ENCODE measurements around the gene GM2A. TPM values are rescaled to one million over a fixed set of nuclear protein-coding genes. Genes with fewer than 3 reads are reported as not detected.
"Not testable (repeated sequence)": the region's sequence is repeated elsewhere in the genome, so short reads cannot be mapped to it uniquely, and the experiment has no call there.

Gene GM2A
- total RNA-seq, 1 donor from 2014 or later, result 20.4 TPM

- Mint-ChIP-seq H3K27ac (no peak overlapping the region), H3K9me3 (no peaks in the 10 kb centered on the region), H3K36me3 (ENCODE audit: low read depth) (peaks cover 9% of the 10 kb centered on the region), H3K4me3 (ENCODE audit: low read depth) (no peak overlapping the region), H3K27me3 (ENCODE audit: low read depth) (no peaks in the 10 kb centered on the region), H3K4me1 (ENCODE audit: low read depth) (peaks cover 41% of the 10 kb centered on the region)
- intact Hi-C loops (cut with micrococcal nuclease), result no loop called here
- no peak for DNase-seq (ENCODE audit: low spot score)
Measured at GRCh38 chr5:151249281-151249680, 3.7 kb upstream of the GM2A start.

- H3K4me1 Mint-ChIP-seq (ENCODE audit: low read depth), result peaks cover 41% of the 10 kb centered on the region
- peak overlapping the region; percentile 84 for H3K27ac Mint-ChIP-seq
- no peaks in the 10 kb centered on the region for H3K9me3 Mint-ChIP-seq
- no peaks in the 10 kb centered on the region for H3K27me3 Mint-ChIP-seq (ENCODE audit: low read depth)
- H3K36me3 Mint-ChIP-seq (ENCODE audit: low read depth), result peaks cover 9% of the 10 kb centered on the region
- intact Hi-C loops (cut with micrococcal nuclease), result no loop called here
- peak overlapping the region; percentile 74 for H3K4me3 Mint-ChIP-seq (ENCODE audit: low read depth)
- no peak for DNase-seq (ENCODE audit: low spot score)
Measured at GRCh38 chr5:151250346-151251000, 2.5 kb upstream of the GM2A start.

- no peaks in the 10 kb centered on the region for H3K9me3 Mint-ChIP-seq
Measured at GRCh38 chr5:151251001-151251551, 1.9 kb upstream of the GM2A start.

DNA sequence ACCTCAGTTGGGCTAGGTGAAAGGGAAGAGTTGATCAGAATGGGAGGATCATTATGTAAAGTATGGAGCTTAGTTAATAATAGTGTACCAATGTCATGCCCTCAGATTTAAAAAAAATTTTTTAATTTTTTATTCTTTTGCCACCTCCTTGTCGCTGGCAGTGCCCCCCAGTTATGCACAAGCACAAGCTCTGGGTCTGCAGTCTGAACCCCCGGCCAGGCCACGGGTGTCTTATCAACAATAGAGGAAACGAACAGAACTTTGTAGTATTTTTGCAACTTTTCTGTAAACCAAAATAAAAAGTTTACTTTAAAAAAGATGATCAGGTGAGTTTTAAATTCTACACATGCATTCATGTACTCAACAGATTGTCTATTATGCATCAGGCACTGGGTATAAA, 1.4 kb upstream of the GM2A start:
- H3K27me3 Mint-ChIP-seq (ENCODE audit: low read depth), result no peaks in the 10 kb centered on the region
- H3K27ac Mint-ChIP-seq, result peak overlapping the region; percentile 84
- peaks cover 12% of the 10 kb centered on the region for H3K36me3 Mint-ChIP-seq (ENCODE audit: low read depth)
- peaks cover 43% of the 10 kb centered on the region for H3K4me1 Mint-ChIP-seq (ENCODE audit: low read depth)
- peak overlapping the region; percentile 74 for H3K4me3 Mint-ChIP-seq (ENCODE audit: low read depth)
- intact Hi-C loops (cut with micrococcal nuclease), result loop anchor here (1.0 to 2.0 kb wide), 5 partner anchors 19 to 519 kb away; partner anchors contain the start of genes G3BP1 and TNIP1
- no peaks in the 10 kb centered on the region for H3K9me3 Mint-ChIP-seq
- no peak for DNase-seq (ENCODE audit: low spot score)

More at GRCh38 chr5:151251001-151251551, 1.9 kb upstream of the GM2A start:
- H3K4me3 Mint-ChIP-seq (ENCODE audit: low read depth), result peak overlapping the region; percentile 74
- peaks cover 43% of the 10 kb centered on the region for H3K4me1 Mint-ChIP-seq (ENCODE audit: low read depth)
- peak overlapping the region; percentile 84 for H3K27ac Mint-ChIP-seq
- intact Hi-C loops (cut with micrococcal nuclease), result loop anchor here (1.0 kb wide), 1 partner anchor 28 kb away; no protein-coding TSS in a partner anchor
- H3K36me3 Mint-ChIP-seq (ENCODE audit: low read depth), result peaks cover 12% of the 10 kb centered on the region
- peak; percentile 30 for DNase-seq (ENCODE audit: low spot score)
- H3K27me3 Mint-ChIP-seq (ENCODE audit: low read depth), result no peaks in the 10 kb centered on the region

DNA sequence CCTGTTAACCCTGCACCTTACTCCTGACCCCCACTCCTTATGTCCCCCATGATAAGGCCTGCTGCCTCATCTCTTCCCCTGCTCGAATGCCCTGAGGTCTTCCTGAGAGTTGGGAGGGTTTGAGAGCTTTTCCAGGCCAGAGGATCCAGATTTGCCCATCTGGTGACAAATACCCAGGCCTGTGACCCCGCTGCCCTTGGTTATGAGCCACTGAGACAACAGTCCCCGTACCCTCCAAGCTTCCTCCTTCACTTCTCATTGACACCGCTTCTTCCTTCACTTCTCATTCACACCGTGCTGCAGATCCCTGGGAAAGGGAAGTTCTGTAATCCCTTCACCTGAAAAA, 593 bp downstream of the GM2A start:
- H3K9me3 Mint-ChIP-seq, result no peaks in the 10 kb centered on the region
- H3K4me3 Mint-ChIP-seq (ENCODE audit: low read depth), result peak overlapping the region; percentile 85
- H3K27ac Mint-ChIP-seq, result peak overlapping the region; percentile 69
- no peaks in the 10 kb centered on the region for H3K27me3 Mint-ChIP-seq (ENCODE audit: low read depth)
- intact Hi-C loops (cut with micrococcal nuclease), result loop anchor here (1.0 to 2.0 kb wide), 6 partner anchors 11 to 517 kb away; partner anchors contain the start of genes G3BP1 and TNIP1
- peaks cover 12% of the 10 kb centered on the region for H3K36me3 Mint-ChIP-seq (ENCODE audit: low read depth)
- peaks cover 48% of the 10 kb centered on the region for H3K4me1 Mint-ChIP-seq (ENCODE audit: low read depth)
- no peak for DNase-seq (ENCODE audit: low spot score)

- no peak overlapping the region for H3K4me3 Mint-ChIP-seq (ENCODE audit: low read depth)
- no peaks in the 10 kb centered on the region for H3K27me3 Mint-ChIP-seq (ENCODE audit: low read depth)
- DNase-seq (ENCODE audit: low spot score), result no peak
- H3K27ac Mint-ChIP-seq, result no peak overlapping the region
- H3K4me1 Mint-ChIP-seq (ENCODE audit: low read depth), result peaks cover 51% of the 10 kb centered on the region
- H3K36me3 Mint-ChIP-seq (ENCODE audit: low read depth), result peaks cover 13% of the 10 kb centered on the region
- H3K9me3 Mint-ChIP-seq, result no peaks in the 10 kb centered on the region
- intact Hi-C loops (cut with micrococcal nuclease), result no loop called here
Measured at GRCh38 chr5:151254556-151254955, 1.6 kb downstream of the GM2A start.

DNA sequence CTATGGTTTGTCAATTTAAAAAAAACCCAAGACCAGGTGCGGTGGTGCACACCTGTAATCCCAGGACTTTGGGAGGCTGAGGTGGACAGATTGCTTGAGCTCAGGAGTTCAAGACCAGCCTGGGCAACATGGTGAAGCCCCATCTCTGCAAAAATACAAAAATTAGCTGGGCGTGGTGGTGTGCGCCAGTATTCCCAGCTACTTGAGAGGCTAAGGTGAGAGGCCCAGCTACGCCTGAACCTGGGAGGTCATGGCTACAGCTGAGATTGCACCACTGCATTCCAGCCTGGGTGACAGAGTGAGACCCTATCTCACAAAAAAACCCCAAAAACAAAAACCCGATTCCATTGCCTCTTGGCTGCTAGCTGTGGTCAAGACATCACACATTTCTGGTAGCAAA, 2.0 kb downstream of the GM2A start:
- H3K36me3 Mint-ChIP-seq (ENCODE audit: low read depth), result peaks cover 14% of the 10 kb centered on the region
- intact Hi-C loops (cut with micrococcal nuclease); H3K27me3 Mint-ChIP-seq (ENCODE audit: low read depth); DNase-seq (ENCODE audit: low spot score); H3K4me3 Mint-ChIP-seq (ENCODE audit: low read depth); H3K27ac Mint-ChIP-seq; H3K9me3 Mint-ChIP-seq: not testable (repeated sequence)
- H3K4me1 Mint-ChIP-seq (ENCODE audit: low read depth), result peaks cover 51% of the 10 kb centered on the region

- Mint-ChIP-seq H3K36me3 (ENCODE audit: low read depth) (peaks cover 8% of the 10 kb centered on the region), H3K27ac (no peak overlapping the region), H3K27me3 (ENCODE audit: low read depth) (no peaks in the 10 kb centered on the region), H3K4me3 (ENCODE audit: low read depth) (no peak overlapping the region), H3K4me1 (ENCODE audit: low read depth) (peaks cover 44% of the 10 kb centered on the region), H3K9me3 (no peaks in the 10 kb centered on the region)
- no peak for DNase-seq (ENCODE audit: low spot score)
- intact Hi-C loops (cut with micrococcal nuclease), result no loop called here
Measured at GRCh38 chr5:151255621-151256286, 2.8 kb downstream of the GM2A start.

- intact Hi-C loops (cut with micrococcal nuclease), result no loop called here
- H3K4me3 Mint-ChIP-seq (ENCODE audit: low read depth), result no peak overlapping the region
- no peaks in the 10 kb centered on the region for H3K9me3 Mint-ChIP-seq
- DNase-seq (ENCODE audit: low spot score), result no peak
- H3K27me3 Mint-ChIP-seq (ENCODE audit: low read depth), result no peaks in the 10 kb centered on the region
- H3K27ac Mint-ChIP-seq, result no peak overlapping the region
- H3K4me1 Mint-ChIP-seq (ENCODE audit: low read depth), result peaks cover 31% of the 10 kb centered on the region
- H3K36me3 Mint-ChIP-seq (ENCODE audit: low read depth), result peaks cover 14% of the 10 kb centered on the region
Measured at GRCh38 chr5:151257731-151258181, 4.8 kb downstream of the GM2A start.

- peaks cover 30% of the 10 kb centered on the region for H3K4me1 Mint-ChIP-seq (ENCODE audit: low read depth)
- H3K4me3 Mint-ChIP-seq (ENCODE audit: low read depth), result no peak overlapping the region
- H3K36me3 Mint-ChIP-seq (ENCODE audit: low read depth), result peaks cover 16% of the 10 kb centered on the region
- intact Hi-C loops (cut with micrococcal nuclease), result no loop called here
- DNase-seq (ENCODE audit: low spot score), result no peak
- H3K9me3 Mint-ChIP-seq, result no peaks in the 10 kb centered on the region
- H3K27me3 Mint-ChIP-seq (ENCODE audit: low read depth), result no peaks in the 10 kb centered on the region
- no peak overlapping the region for H3K27ac Mint-ChIP-seq
Measured at GRCh38 chr5:151258201-151258611, 5.2 kb downstream of the GM2A start.

- peak overlapping the region; percentile 28 for H3K27ac Mint-ChIP-seq
- H3K9me3 Mint-ChIP-seq, result no peaks in the 10 kb centered on the region
- intact Hi-C loops (cut with micrococcal nuclease), result no loop called here
- H3K4me1 Mint-ChIP-seq (ENCODE audit: low read depth), result peaks cover 30% of the 10 kb centered on the region
- H3K4me3 Mint-ChIP-seq (ENCODE audit: low read depth), result no peak overlapping the region
- DNase-seq (ENCODE audit: low spot score), result no peak
- H3K27me3 Mint-ChIP-seq (ENCODE audit: low read depth), result no peaks in the 10 kb centered on the region
- peaks cover 21% of the 10 kb centered on the region for H3K36me3 Mint-ChIP-seq (ENCODE audit: low read depth)
Measured at GRCh38 chr5:151258816-151259215, 5.8 kb downstream of the GM2A start.

DNA sequence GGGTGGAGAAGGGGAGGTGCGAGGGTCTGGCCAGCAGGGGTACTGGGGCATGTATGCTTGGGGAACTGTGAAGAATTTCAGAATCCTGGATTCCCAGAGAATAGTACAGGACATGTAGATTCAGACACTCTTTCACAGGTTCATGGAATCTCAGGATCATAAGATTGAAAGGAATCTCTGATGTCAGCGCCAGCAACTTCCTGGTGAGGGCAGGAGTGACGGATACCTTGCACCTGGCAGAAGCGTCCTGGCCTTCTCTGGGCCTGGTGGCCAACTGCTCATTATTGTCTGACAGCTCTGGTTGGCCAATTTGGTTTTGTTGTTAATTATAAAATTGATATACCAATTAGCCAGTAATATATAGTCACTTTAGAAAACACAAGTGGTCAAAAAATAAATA, 6.9 kb downstream of the GM2A start:
- Mint-ChIP-seq H3K36me3 (ENCODE audit: low read depth) (peaks cover 26% of the 10 kb centered on the region), H3K4me3 (ENCODE audit: low read depth) (no peak overlapping the region), H3K9me3 (no peaks in the 10 kb centered on the region), H3K27ac (no peak overlapping the region), H3K27me3 (ENCODE audit: low read depth) (no peaks in the 10 kb centered on the region), H3K4me1 (ENCODE audit: low read depth) (peaks cover 31% of the 10 kb centered on the region)
- intact Hi-C loops (cut with micrococcal nuclease), result no loop called here
- DNase-seq (ENCODE audit: low spot score), result no peak

GRCh38 chr5:151262532-151262931, 9.5 kb downstream of the GM2A start:
- no peak for DNase-seq (ENCODE audit: low spot score)
- no peak overlapping the region for H3K4me3 Mint-ChIP-seq (ENCODE audit: low read depth)
- intact Hi-C loops (cut with micrococcal nuclease), result no loop called here
- H3K36me3 Mint-ChIP-seq (ENCODE audit: low read depth), result peaks cover 39% of the 10 kb centered on the region
- no peaks in the 10 kb centered on the region for H3K27me3 Mint-ChIP-seq (ENCODE audit: low read depth)
- H3K27ac Mint-ChIP-seq, result no peak overlapping the region
- peaks cover 22% of the 10 kb centered on the region for H3K4me1 Mint-ChIP-seq (ENCODE audit: low read depth)
- no peaks in the 10 kb centered on the region for H3K9me3 Mint-ChIP-seq

Measured in activated T-helper 2 cell treated with anti-CD3 and anti-CD28 coated beads, Interferon-gamma antibody, Interleukin-2, Interleukin-4, amounts not matched to agents 10 μg/mL and 5 μg/mL and 100 μg/mL, durations not matched to agents 14 hours and 24 hours and 36 hours (primary cell).